Sigmoid colon (tissue), 7 donors: ENCODE data around the gene PRRT1B. TPM values are rescaled to one million over a fixed set of nuclear protein-coding genes. Genes with fewer than 3 reads are reported as not detected.

ENCODE experiments used
- DNase-seq: peaks from one replicate; pipeline ENCODE4 v3.0.0-alpha.2; 2019
- H3K27ac ChIP-seq, 4 donors: fragments of 200-600 bp; sonication (generic); one replicate each; pipeline ENCODE4 v1.5.1; 2016 to 2019; ENCODE audit warnings: mild to moderate bottlenecking in 1 of 4
- H3K27me3 ChIP-seq, 3 donors: fragments of 200-600 bp; sonication (generic); one replicate each; pipeline ENCODE4 v1.5.1; 2019; ENCODE audit warnings: mild to moderate bottlenecking in 1 of 3
- H3K36me3 ChIP-seq, 4 donors: fragments of 200-600 bp; sonication (generic); one replicate each; pipeline ENCODE4 v1.5.1; 2016 to 2019
- H3K4me1 ChIP-seq, 4 donors: fragments of 200-600 bp; sonication (generic); one replicate each; pipeline ENCODE4 v1.5.1; 2017 to 2019
- H3K4me3 ChIP-seq, 4 donors: fragments of 200-600 bp; sonication (generic); one replicate each; pipeline ENCODE4 v1.5.1; 2017 to 2019; ENCODE audit warnings: mild to moderate bottlenecking in 2 of 4, moderate library complexity in 1 of 4
- H3K9me3 ChIP-seq, 4 donors: fragments of 200-600 bp in 3 of 4; sonication (generic) in 3 of 4; one replicate each; pipeline versions ENCODE4 v1.5.1 to v1.6.1; 2013 to 2019
- CTCF ChIP-seq, 4 experiments: fragments of 450-650 bp in 3 of 4; fragments of 200-600 bp in 1 of 4; IDR thresholded peaks; one replicate each; pipeline ENCODE4 v1.5.1; 2016 to 2019; ENCODE audit warnings: antibody characterized with exemption in 4 of 4, mild to moderate bottlenecking in 3 of 4, moderate library complexity in 2 of 4
- EP300 ChIP-seq, 4 donors: sonication (generic); formaldehyde crosslinking; IDR thresholded peaks; one replicate each; pipeline ENCODE4 v1.6.1; 2017; ENCODE audit warnings: antibody characterized with exemption in 4 of 4
- POLR2A ChIP-seq, 2 donors: fragments of 450-650 bp; IDR thresholded peaks; one replicate each; pipeline ENCODE4 v1.6.1; 2016; ENCODE audit warnings: antibody characterized with exemption in 2 of 2, mild to moderate bottlenecking in 2 of 2, moderate library complexity in 2 of 2
- POLR2AphosphoS5 ChIP-seq, 4 donors: sonication (generic); formaldehyde crosslinking; IDR thresholded peaks; one replicate each; pipeline ENCODE4 v1.6.1; 2017; ENCODE audit warnings: antibody characterized with exemption in 4 of 4
- WGBS, 2 donors: extraction: QIAGEN DNeasy Blood & Tissue Kit; methylation state at CpG; one replicate each; pipeline ENCODE4 v1.1.7; 2013; 5-methylcytosine and 5-hydroxymethylcytosine counted together
- intact Hi-C: fragments of 100-400 bp; cut with DNase I; formaldehyde crosslinking; loops from one replicate; pipeline ENCODE4 v1.15.1; 2023
- polyA plus RNA-seq, 3 donors: library from polyadenylated mRNA; stranded (reverse); fragments of 200-250 nt; gene quantifications; one replicate each; pipeline ENCODE4 v1.2.3, GENCODE V29; 2013
- total RNA-seq, 4 donors: library from RNA; depleted of rRNA; stranded (reverse); fragments of >200 nt; gene quantifications; one replicate each; pipeline ENCODE4 v1.1.0, GENCODE V29; 2016
- donor health status: healthy with polysubstance abuse.
- donor health status: Bipolar disorder and iron deficiency.
- donor health status: healthy.

The PRRT1B gene
- total and polyA plus RNA-seq, 7 donors: 0.45 to 3.6 (median 1.4) TPM; not detected in 4

DNA sequence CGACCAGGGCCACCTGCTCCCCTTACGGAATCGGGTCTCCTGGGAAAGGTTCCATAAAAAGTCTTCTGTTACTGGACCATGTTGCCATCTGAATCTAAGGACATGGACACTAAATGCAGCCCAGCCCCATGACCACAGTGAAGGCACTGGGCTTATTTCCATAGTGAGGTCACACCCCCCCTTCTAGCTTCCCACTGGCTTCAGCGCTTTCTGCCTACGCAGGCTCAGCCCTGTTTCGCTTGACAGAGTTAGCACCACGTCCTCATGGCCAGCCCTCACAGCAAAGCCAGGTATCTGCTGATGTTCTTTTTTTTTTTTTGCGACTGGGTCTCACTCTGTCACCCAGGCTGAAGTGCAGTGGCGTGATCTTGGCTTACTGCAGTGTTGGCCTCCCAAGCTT is 28.4 kb upstream of the PRRT1B start:
- TF ChIP-seq EP300 (IDR thresholded peaks at IDR 0.05) (no peak), POLR2A (IDR thresholded peaks at IDR 0.05) (no peak), CTCF (IDR thresholded peaks at IDR 0.05) (no peak), POLR2AphosphoS5 (IDR thresholded peaks at IDR 0.05) (no peak)
- Histone ChIP-seq H3K36me3 (peaks cover 57 to 90% (median 72%) of the 10 kb centered on the region in 4 donors), H3K4me3 (no peak overlapping the region), H3K27me3 (no peaks in the 10 kb centered on the region), H3K9me3 (no peaks in the 10 kb centered on the region), H3K27ac (peak overlapping the region in 3 of 4 donors; percentile 61 to 78 (median 75)), H3K4me1 (peaks cover 0 to 28% (median 22%) of the 10 kb centered on the region in 4 donors)
- no peak for DNase-seq
- intact Hi-C loops: no loop called here
- WGBS, 2 donors: 96% methylated on average over 9 of the region's 9 CpGs

- H3K9me3 ChIP-seq: no peaks in the 10 kb centered on the region
- TF ChIP-seq EP300 (IDR thresholded peaks at IDR 0.05) (peak in 2 of 4 donors; percentile 60 to 64), POLR2AphosphoS5 (IDR thresholded peaks at IDR 0.05) (peak; percentile 73 to 94 (median 92)), POLR2A (IDR thresholded peaks at IDR 0.05) (no peak)
- peak overlapping the region in 3 of 4 donors; percentile 61 to 78 (median 75) for H3K27ac ChIP-seq
- H3K4me1 ChIP-seq: peaks cover 0 to 28% (median 22%) of the 10 kb centered on the region in 4 donors
- no peak overlapping the region for H3K4me3 ChIP-seq
- peak; percentile 84 for DNase-seq
- peaks cover 57 to 90% (median 72%) of the 10 kb centered on the region in 4 donors for H3K36me3 ChIP-seq
- H3K27me3 ChIP-seq: no peaks in the 10 kb centered on the region
- intact Hi-C loops: no loop called here
- 90 to 91% methylated on average over 11 of the region's 11 CpGs for WGBS, 2 donors
These were observed 27.5 kb upstream of the PRRT1B start for GRCh38 chr9:131517761-131518190.

DNA sequence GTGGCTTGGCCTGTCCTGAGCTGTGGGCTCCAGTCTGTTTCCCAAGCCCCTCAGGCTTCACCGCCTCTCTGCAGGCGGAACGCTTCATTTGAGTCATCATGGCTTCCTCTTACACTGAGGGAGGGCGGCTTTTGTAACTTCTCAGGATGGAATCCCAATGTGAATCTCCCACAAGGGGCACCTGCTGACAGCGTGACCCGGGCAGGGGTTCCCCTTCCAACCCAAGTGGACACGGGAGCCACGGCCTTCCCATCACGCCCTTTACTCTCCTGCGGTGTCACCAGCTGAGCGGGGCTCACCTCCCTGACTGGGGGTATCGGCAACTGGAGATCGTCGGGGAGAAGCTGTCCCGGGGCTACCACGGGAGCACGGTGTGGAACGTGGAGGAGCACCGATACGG is 26.8 kb upstream of the PRRT1B start:
- DNase-seq: peak; percentile 60
- Histone ChIP-seq H3K4me1 (peaks cover 0 to 28% (median 22%) of the 10 kb centered on the region in 4 donors), H3K4me3 (no peak overlapping the region), H3K36me3 (peaks cover 60 to 90% (median 65%) of the 10 kb centered on the region in 4 donors), H3K27me3 (no peaks in the 10 kb centered on the region), H3K27ac (peak overlapping the region in 3 of 4 donors; percentile 61 to 78 (median 75)), H3K9me3 (no peaks in the 10 kb centered on the region)
- intact Hi-C loops: no loop called here
- TF ChIP-seq CTCF (IDR thresholded peaks at IDR 0.05) (no peak), POLR2A (IDR thresholded peaks at IDR 0.05) (no peak), POLR2AphosphoS5 (IDR thresholded peaks at IDR 0.05) (no peak), EP300 (IDR thresholded peaks at IDR 0.05) (no peak)
- 97% methylated on average over 20 of the region's 20 CpGs for WGBS, 2 donors

GRCh38 chr9:131520503-131520902 is 24.8 kb upstream of the PRRT1B start:
- peaks cover 0 to 28% (median 22%) of the 10 kb centered on the region in 4 donors for H3K4me1 ChIP-seq
- H3K9me3 ChIP-seq: no peaks in the 10 kb centered on the region
- peaks cover 57 to 90% (median 61%) of the 10 kb centered on the region in 4 donors for H3K36me3 ChIP-seq
- peak; percentile 54 for DNase-seq
- no peak overlapping the region for H3K4me3 ChIP-seq
- no peak for TF ChIP-seq POLR2AphosphoS5 (IDR thresholded peaks at IDR 0.05)
- no peak for TF ChIP-seq POLR2A (IDR thresholded peaks at IDR 0.05)
- no peak for TF ChIP-seq CTCF (IDR thresholded peaks at IDR 0.05)
- no peak for TF ChIP-seq EP300 (IDR thresholded peaks at IDR 0.05)
- 84 to 86% methylated on average over 16 of the region's 16 CpGs for WGBS, 2 donors
- intact Hi-C loops: no loop called here
- no peak overlapping the region for H3K27ac ChIP-seq
- H3K27me3 ChIP-seq: no peaks in the 10 kb centered on the region

GRCh38 chr9:131521203-131521602 is 24.1 kb upstream of the PRRT1B start:
- DNase-seq: no peak
- H3K4me3 ChIP-seq: no peak overlapping the region
- intact Hi-C loops: no loop called here
- no peaks in the 10 kb centered on the region for H3K27me3 ChIP-seq
- TF ChIP-seq POLR2A (IDR thresholded peaks at IDR 0.05) (no peak), EP300 (IDR thresholded peaks at IDR 0.05) (no peak), CTCF (IDR thresholded peaks at IDR 0.05) (no peak), POLR2AphosphoS5 (IDR thresholded peaks at IDR 0.05) (no peak)
- 95 to 98% methylated on average over 10 of the region's 10 CpGs for WGBS, 2 donors
- peaks cover 0 to 28% (median 22%) of the 10 kb centered on the region in 4 donors for H3K4me1 ChIP-seq
- H3K9me3 ChIP-seq: no peaks in the 10 kb centered on the region
- H3K27ac ChIP-seq: no peak overlapping the region
- H3K36me3 ChIP-seq: peaks cover 57 to 90% (median 59%) of the 10 kb centered on the region in 4 donors
